ENCODE data around the gene TAL2. TPM values are rescaled to one million over a fixed set of nuclear protein-coding genes. Genes with fewer than 3 reads are reported as not detected.

Gene TAL2
- total and polyA plus RNA-seq, 2 donors (not counting 3 experiments of a cell fraction or from before 2014, with no cell fraction given): 0.30 TPM; not detected in 1

DNA sequence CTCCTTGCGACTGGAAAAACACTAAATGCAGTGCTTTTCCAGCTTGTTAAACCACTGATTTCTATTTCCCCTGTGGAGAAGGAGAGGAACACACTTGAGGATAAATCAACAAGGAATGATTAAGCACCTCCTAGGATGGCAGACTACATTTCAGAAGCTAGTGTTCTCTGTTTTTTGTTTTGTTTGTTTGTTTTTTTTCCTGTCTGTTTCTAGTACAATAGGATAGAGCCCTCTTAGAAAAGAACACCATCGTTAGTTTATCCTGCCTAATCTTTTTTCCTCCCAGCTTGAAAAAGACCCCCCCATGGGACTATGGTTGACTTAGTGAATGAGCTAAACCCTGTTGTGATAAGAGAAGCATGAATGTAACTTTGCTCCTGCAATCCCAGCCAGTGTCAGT lies 3.9 kb upstream of the TAL2 start:
- Histone ChIP-seq H3K27me3 (ENCODE audit: control insufficient read depth in 2 of 2, insufficient read depth in 2 of 2, low read length in 2 of 2) (peaks cover 15 to 27% of the 10 kb centered on the region in 2 experiments), H3K27ac (ENCODE audit: insufficient read depth, low read depth, low read length) (no peak overlapping the region), H3K9ac (replicated peaks; ENCODE audit: extremely low read depth, insufficient read depth, low read length) (no peak overlapping the region), H2AFZ (ENCODE audit: low read depth, low read length) (no peak overlapping the region), H3K9me3 (replicated peaks; ENCODE audit: control insufficient read depth, insufficient read depth, low read length) (no peaks in the 10 kb centered on the region), H4K20me1 (replicated peaks; ENCODE audit: control insufficient read depth, extremely low read depth, insufficient read depth, low read length) (no peaks in the 10 kb centered on the region), H3K79me2 (ENCODE audit: control insufficient read depth, insufficient read depth, low read length) (no peaks in the 10 kb centered on the region), H3K4me1 (ENCODE audit: control insufficient read depth, extremely low read depth, insufficient read depth, low read length) (peaks cover 3% of the 10 kb centered on the region), H3K36me3 (ENCODE audit: control insufficient read depth in 2 of 2, extremely low read depth in 1 of 2, insufficient read depth in 2 of 2, low read length in 2 of 2) (no peaks in the 10 kb centered on the region), H3K9me1 (replicated peaks; ENCODE audit: control insufficient read depth, extremely low read depth, insufficient read depth, low read length) (no peaks in the 10 kb centered on the region), H3K4me3 (replicated peaks in 1 of 3; ENCODE audit: insufficient read depth in 1 of 3, low read depth in 1 of 3, low read length in 3 of 3) (no peak overlapping the region), H3K4me2 (ENCODE audit: insufficient read depth, low read length) (no peak overlapping the region)
- no peak for FAIRE-seq
- TF ChIP-seq, protein P1, sequence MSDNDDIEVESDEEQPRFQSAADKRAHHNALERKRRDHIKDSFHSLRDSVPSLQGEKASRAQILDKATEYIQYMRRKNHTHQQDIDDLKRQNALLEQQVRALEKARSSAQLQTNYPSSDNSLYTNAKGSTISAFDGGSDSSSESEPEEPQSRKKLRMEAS (IDR thresholded peaks at IDR 0.05; ENCODE audit: insufficient read depth, insufficient read length): no peak
- no peak for TF ChIP-seq EZH2 (IDR thresholded peaks at IDR 0.05; ENCODE audit: borderline replicate concordance, low read depth, low read length, severe bottlenecking)
- TF ChIP-seq GATA2 (IDR thresholded peaks at IDR 0.05; ENCODE audit: insufficient read depth, insufficient read length, low read depth, low read length): no peak
- no peak for TF ChIP-seq JUN (IDR thresholded peaks at IDR 0.05; ENCODE audit: borderline replicate concordance, insufficient read depth, insufficient read length, low read depth)
- no peak for TF ChIP-seq MYC (IDR thresholded peaks at IDR 0.05; ENCODE audit: low read depth, low read length)
- TF ChIP-seq, protein P2, sequence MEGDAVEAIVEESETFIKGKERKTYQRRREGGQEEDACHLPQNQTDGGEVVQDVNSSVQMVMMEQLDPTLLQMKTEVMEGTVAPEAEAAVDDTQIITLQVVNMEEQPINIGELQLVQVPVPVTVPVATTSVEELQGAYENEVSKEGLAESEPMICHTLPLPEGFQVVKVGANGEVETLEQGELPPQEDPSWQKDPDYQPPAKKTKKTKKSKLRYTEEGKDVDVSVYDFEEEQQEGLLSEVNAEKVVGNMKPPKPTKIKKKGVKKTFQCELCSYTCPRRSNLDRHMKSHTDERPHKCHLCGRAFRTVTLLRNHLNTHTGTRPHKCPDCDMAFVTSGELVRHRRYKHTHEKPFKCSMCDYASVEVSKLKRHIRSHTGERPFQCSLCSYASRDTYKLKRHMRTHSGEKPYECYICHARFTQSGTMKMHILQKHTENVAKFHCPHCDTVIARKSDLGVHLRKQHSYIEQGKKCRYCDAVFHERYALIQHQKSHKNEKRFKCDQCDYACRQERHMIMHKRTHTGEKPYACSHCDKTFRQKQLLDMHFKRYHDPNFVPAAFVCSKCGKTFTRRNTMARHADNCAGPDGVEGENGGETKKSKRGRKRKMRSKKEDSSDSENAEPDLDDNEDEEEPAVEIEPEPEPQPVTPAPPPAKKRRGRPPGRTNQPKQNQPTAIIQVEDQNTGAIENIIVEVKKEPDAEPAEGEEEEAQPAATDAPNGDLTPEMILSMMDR (IDR thresholded peaks at IDR 0.05; ENCODE audit: extremely low read depth in 1 of 2, insufficient read depth in 1 of 2, low read depth in 1 of 2, low read length in 2 of 2): no peak
- TF ChIP-seq POLR2AphosphoS5 (IDR thresholded peaks at IDR 0.05; ENCODE audit: insufficient read depth, low read depth, low read length): no peak
- no peak for TF ChIP-seq POLR2A (IDR thresholded peaks at IDR 0.05; ENCODE audit: low read depth, low read length)
- TF ChIP-seq FOS (IDR thresholded peaks at IDR 0.05; ENCODE audit: borderline replicate concordance, insufficient read depth, low read length): no peak
- intact Hi-C loops (cut with micrococcal nuclease): no loop called here
- no peak for DNase-seq (ENCODE audit: low read depth, low spot score)
- ChIA-PET CTCF (interaction anchor here (0.8 to 2.6 kb wide), 6 partner anchors 10 to 62 kb away, joined by 3 to 12 read pairs (median 4); no protein-coding TSS in a partner anchor), POLR2A (no interaction called here)
- no TSS peak for BruUV-seq (replicated peaks)
- dilution Hi-C loops (cut with MboI; ENCODE audit: extremely low pct_ligation_motif_present, low sequenced_read_pairs): no loop called here
